ENCODE measurements around the gene LDHD. TPM values are rescaled to one million over a fixed set of nuclear protein-coding genes. Genes with fewer than 3 reads are reported as not detected.

Gene LDHD
- total RNA-seq, 1 donor from 2014 or later: 10.2 TPM

GRCh38 chr16:75064403-75065148 is 52.0 kb downstream of the LDHD start:
- DNase-seq (ENCODE audit: low spot score): no peak

GRCh38 chr16:75063549-75064088 is 53.0 kb downstream of the LDHD start:
- no peak for DNase-seq (ENCODE audit: low spot score)

- no peak for DNase-seq (ENCODE audit: low spot score)
Measured at GRCh38 chr16:75062976-75063346, 53.6 kb downstream of the LDHD start.

GRCh38 chr16:75062135-75062975 is 54.2 kb downstream of the LDHD start:
- no peak for DNase-seq (ENCODE audit: low spot score)

Other genes with a start within 250 kb of the LDHD start
- gene WDR59, start 131.7 kb downstream of the LDHD start, total RNA-seq: 47.3 TPM
- 23.5 TPM for gene ZNRF1, start 117.8 kb downstream of the LDHD start, total RNA-seq
- 6.2 TPM for gene ZFP1, start 31.7 kb upstream of the LDHD start, total RNA-seq
- gene CTRB2, start 90.4 kb upstream of the LDHD start, total RNA-seq: 4.1 TPM
- gene CTRB1, start 102.2 kb upstream of the LDHD start, total RNA-seq: 4.8 TPM
- gene BCAR1, start 134.8 kb upstream of the LDHD start, total RNA-seq: 86.5 TPM

Measured in mesenteric fat pad (tissue), 1 donor.